Measurements from ENCODE around the gene NISCH.
A peak's percentile ranks its signal among the peaks of the same experiment; 100 is the strongest.

The NISCH gene

DNA sequence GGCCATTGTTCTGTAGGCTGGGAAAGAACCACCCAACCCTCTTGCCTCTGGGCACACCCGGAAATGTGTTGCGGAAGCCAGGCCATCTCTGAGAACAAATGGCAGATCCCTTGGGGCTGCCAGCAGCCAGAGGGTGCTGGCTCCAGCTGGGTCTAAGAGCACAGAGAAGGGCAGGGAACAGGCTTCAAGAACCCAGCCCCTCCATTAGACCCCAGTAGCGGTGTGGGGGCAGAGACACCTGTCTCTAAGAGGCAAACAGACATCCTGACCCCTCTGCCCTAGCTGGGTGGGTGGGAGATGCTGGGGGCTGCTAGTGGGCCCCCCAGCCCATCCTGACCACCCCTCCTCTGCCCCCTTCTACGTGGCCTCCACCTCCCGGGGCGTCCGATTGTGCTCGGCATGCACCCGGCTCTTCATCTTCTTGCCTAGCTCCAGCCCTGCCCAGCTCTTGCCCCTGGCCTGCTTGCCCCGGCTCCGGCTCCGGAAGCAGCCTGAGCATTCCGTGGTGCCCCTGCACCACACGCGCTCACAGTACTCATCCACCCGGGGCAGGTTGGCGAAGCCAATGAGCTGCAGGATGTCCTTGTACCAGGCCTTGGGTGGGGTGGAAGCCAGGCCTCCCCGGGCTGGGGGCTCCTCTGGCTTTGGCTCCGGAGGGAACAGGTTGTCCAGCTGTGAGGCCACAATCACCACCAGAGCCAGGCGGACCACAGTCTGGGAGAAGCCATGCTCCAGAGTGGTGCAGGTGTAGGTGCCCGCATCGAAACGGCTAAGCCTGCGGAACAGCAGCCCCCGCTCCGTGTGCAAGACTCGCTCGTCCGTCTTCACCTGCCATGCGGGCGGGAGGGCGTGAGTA is 19.9 kb upstream of the NISCH start:
- DNase-seq (ENCODE audit: low read depth): no peak

DNA sequence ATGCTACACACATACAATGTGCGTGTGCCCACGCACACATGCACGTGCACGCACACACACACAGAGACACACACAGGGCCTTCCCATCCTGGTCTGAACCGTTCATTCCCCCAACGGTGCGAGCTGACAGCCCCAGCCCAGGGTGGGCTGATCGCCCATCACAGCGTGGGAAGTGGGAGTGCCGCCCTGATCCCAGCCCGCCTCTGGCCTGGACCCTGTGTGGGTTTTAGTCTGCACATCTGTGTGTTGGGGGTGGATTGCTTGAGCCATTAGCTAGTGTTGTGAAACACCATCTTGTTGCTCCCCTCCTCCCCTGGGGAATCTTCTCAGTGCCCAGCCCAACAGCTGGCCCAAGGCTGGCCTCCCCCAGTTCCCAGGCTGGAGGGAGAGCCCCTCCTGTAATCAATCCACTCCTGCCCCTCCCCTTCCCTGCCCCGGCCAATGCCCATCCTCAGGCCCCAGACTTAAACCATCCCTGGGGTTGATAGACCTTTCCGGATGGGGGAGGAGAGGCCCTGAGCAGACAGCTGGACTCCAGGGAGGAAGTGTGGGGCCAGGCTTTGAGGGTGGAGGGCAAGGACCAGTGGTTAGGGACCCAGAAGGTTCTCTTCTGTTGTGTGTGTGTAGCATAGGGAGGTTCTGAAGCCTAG is 18.8 kb upstream of the NISCH start:
- peak; percentile 83 for DNase-seq (ENCODE audit: low read depth)

DNA sequence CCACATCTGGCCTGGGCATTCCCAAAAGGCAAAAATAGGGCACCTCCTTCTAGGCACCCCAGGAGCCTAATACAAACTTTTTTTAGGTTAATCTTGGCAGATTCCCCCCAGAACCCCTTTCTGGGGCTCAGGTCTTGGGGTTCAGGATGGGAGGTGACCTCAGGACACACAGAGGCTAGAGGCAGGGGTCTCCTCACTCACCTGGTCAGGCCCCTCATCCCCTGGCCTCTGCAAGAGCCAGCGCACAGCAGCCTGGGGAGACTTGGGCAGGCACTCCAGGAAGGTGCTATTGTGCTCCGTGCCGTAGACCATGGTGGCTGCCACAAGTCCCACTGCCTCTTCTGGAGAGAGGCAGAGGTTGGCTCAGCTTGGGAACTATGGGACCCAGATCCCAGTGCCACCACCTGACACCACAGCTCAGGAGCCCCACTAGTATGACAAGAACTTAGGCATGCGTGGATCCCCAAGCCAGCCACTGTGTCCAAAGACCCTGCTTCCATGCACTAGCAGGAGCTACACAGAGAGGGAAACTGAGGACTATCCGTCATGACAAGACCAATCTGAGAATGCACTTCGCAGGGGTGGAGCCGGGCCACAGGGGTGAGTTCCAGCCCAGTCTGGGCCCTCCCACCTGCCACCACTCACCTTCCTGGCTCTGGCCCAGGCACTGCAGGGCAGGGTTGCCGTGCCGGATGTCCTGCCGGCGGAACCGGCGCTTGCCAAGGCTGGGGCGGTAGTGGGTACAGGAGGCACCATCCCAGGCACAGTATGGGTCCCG is 17.9 kb upstream of the NISCH start:
- no peak for DNase-seq (ENCODE audit: low read depth)

DNA sequence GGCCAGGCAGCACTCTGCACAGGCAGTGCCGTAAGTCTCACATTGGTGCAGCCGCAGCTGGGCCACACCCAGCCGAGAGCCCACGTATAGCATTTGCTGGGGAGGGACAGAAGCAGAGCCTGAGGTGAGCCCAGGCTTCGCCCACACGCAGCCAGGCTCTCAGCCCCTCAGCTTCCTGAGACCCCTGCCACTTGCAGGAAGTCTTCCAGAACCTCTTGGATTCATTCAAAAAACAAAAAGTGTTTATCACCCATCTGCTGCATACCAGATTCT is 17.4 kb upstream of the NISCH start:
- no peak for DNase-seq (ENCODE audit: low read depth)

DNA sequence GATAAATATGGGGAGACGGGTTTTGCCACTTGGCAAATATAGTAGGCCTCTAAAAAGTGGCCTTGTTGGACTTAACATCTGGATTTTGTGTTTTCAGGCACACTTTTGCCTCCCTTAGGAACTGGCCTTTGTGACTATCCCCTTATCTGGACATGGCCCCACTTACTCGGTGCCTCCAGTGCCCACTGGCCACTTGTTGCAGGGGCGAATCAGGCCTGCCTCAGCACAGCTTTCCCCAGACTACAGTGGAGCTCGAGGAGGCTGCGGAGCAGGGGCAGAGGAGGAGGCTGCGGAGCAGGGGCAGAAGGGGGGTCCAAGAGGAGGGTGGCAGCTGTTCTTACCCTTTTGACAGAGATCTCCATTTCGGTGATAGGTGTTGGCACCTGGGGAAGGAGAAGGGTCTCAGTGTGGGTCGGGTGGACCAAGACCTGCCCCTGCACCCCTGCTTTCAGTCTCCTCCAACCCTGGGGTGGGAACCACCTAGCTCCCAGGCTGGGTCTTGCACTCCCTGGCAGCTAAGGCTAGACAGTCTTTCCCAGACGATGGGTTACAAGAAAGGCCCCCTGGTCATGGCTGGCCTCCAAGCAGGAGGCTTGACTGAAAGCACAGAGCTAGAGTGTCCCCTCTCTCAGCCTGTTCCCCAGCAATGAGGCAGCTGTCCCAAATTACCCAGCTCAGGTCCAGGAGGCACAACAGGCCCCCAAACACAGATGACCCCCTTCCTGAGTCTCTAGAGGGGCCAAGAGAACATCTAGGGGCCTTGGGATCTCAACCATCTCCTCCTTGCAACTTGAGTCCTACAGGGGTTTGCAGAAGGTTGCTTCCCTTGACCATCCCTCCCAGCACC is 16.6 kb upstream of the NISCH start:
- no peak for DNase-seq (ENCODE audit: low read depth)

DNA sequence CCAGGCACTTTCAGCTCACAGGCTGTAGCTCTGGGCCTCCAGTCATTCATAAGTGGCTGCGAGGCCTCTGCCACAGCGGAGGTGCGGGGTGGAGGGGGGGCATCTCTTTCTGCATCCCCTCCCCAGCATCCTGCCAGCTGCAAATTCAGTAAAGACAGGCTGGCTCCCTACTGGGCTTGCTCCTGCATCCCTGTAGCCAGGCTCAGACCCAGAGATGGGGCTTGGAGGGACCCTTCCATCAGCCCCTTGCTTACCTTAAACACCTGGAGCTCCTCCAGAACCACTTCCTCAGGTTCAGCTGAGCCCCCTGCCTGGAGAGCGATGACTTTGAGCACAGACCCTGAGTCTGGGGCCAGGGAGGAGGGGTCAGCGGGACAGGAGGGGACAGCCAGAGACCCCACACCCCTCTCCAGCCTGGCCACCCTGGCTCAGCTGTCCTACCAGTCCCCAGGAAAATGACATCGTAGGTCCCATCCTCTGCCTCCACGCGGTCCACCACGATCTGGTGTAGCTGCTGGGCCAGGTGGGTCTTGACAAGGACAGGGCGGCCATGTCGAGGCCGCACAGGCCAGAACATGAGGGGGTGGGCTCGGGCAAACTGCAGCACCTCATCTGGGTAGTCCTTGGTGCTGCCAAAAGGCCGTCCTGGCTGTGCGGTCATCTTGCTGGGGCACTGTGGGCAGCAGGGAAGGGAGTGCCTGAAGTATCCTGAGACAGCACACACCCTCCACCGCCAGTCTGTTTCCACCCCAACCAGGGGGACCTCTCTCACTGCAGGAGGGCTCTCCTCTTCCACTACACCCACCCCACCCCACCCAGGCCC is 15.8 kb upstream of the NISCH start:
- no peak for DNase-seq (ENCODE audit: low read depth)

DNA sequence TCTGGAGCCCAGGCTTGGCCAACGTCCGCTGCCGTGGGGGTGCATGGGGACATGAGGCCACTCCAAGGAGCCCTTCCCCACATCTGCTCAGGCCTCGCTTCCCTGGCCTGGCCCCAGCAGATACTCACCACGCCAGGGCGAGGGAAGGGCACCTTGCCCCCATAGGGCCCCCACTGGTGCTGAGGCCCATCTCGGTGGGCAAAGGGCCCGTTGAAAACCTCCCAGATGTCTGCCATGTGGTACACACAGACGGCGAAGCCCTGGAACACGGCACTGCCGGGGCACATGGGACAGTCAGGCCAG is 15.2 kb upstream of the NISCH start:
- DNase-seq (ENCODE audit: low read depth): no peak

DNA sequence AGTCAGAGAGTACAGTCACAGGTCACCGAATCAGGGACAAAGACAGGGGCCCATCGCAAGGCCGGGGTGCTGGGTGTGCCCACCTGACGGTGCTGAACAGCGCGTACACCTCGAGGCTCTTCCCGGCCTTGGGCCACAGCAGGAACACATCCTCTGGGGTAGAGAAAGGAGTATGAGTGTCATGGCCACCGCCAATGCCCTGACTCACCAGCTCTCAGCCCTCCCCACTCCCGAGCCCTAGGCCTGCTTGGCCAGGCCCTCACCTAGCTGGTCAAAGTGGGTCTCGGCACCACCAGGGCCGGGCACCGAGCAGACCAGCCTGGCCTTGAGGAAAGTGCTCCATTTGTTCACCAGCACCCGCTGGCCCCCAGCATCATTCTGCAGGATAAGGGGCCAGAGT is 14.7 kb upstream of the NISCH start:
- no peak for DNase-seq (ENCODE audit: low read depth)

DNA sequence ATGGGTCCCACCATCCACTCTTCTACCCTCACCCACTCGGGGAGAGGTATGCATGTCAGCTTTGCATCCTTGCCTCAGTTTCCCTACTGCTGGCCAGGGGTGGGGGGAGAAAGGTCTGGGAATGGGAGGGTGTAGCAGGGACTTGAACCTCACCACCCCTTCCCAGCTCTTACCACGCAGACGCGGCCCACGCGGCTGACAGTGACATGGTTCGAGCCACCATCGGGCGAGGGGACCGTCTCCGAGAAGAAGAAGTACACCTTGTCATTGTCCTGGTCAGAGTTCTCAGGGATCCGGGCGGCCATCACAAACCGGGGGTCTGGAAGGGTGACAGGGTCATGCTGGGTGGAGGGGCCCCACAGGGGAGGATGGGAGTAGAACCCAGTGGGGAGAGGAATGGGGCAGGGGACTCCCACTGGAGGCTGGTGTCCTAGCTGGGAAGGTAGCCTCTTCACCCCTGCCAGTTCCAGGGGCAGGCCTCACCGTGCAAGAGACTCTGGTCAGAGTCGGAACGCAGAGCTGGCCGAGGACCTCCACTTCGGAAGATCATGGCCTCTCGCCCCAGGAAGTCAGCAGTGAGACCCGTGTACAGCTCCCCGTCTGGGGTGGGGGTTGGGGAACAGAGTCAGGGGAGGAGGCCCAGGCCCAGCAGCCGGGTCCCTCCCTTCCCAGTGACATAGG is 14.2 kb upstream of the NISCH start:
- no peak for DNase-seq (ENCODE audit: low read depth)

DNA sequence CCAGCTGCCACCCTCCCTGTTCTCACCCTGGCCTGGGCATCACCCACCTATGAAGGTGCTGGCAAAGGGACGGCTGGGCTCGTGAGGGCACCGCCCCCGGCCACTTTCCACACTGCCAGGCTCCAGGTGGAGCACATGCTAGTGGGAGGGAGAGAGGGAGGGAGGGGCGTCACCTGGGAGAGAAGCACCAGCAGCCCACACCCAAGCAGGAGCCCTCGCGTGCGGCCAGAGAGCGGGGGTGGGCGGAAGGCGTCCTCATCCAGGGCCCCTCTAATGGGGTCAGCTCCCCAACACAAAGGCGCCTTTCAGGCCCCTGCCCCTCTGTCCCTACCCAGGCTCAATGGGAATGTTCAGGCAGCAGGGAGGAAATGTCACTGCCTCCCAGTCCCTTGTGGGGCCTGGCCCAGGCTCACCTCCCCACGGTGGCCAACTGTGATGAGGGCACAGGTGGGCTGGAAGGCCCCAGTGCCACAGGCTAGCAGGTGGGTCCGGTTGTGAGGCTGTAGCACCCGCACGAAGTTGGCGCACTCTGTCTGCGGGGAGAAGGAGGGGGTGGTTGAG is 13.6 kb upstream of the NISCH start:
- DNase-seq (ENCODE audit: low read depth): no peak

DNA sequence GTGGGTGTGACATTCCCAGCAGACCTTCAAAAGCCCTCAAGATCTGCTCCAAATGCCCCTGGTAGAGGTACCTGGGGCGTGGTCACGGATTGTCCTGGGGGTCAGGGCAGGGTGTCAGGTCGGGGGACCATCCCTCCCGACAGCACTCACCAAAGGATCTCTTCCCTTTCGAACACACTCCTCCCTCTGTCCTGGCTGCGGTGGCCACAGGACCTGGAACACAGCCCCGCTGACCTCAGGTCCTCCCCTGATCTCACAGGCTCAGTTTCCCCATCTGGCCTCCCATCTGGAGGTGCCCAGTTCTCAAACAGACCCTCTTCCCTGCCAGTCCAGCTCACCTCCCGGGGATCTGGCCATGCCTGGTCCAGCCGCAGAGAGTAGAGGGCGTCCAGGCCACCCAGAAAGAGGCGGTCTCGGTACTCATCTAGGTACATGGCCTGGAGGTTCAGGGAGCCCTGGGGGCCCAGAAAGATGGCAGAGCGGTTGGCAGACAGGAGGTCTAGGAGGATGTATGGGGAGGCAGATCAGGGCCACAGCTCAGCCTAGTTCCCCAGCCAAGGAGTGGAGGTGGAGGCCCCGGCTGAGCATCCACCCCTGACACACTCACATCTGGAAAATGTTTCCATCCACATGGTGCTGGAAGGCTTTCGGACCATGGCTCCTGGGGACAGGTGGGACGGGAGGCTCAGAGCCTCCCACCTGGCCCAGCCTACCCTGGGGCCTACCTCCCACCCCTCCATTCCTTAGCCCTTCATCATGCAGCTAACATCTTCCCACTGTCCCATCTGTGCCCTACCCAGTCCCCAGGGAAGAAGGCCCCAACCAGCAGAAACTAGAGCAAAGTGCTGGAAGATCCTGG is 12.8 kb upstream of the NISCH start:
- DNase-seq (ENCODE audit: low read depth): no peak

DNA sequence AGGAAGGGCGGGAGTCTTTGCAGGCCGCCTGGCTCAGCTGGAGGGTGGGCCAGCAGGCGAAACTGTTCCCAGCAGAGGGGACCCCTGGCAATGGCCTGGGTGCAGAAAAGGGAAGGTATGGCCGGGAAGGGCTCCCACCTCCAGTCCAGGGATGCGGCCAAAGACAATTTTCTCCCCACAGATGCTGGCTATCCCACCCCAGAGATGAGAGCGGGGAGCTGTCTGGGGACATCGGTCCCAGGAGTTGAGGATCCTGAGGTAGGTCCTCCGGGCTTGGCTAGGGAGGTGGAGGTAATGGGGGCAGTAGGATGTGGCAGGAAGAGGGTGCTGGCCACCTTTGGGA is 12.2 kb upstream of the NISCH start:
- DNase-seq (ENCODE audit: low read depth): no peak

DNA sequence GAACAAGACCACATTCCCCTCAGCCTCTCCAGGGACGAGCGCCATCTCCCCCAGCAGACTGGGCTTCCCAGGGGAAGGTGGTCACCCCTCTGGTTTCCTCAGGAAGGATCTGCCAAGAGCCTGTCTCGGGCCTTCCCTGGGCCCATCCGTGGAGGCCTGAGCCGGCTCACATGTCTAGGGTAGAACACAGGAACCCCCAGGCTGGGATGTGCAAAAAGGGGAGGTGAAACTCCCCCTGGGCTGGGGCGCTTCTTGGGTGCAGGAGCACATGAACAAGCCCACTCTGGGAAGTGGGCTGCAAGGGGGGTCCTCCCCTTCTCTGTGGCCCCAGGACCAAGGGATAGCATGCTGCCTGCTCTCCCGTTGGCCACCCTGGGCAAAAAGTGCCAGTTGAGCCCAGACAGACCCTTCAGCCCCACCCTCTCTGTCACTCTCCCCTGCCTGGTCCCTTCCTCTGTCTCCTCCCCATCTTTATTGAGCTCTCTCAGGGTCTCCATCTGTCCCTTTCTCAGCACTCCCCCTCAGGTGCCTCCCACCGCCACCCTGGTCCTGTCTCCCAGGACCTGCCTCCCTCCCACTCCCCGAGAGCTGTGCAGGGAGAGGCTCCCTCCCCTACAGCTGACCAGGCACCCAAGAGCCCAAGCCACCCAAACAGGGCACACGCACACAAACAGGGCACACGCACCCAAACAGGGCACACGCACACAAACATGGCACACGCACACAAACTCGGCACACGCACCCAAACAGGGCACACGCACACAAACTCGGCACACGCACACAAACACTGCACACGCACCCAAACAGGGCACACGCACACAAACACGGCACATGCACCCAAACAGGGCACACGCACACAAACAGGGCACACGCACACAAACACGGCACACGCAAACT is 11.4 kb upstream of the NISCH start:
- DNase-seq (ENCODE audit: low read depth): no peak

DNA sequence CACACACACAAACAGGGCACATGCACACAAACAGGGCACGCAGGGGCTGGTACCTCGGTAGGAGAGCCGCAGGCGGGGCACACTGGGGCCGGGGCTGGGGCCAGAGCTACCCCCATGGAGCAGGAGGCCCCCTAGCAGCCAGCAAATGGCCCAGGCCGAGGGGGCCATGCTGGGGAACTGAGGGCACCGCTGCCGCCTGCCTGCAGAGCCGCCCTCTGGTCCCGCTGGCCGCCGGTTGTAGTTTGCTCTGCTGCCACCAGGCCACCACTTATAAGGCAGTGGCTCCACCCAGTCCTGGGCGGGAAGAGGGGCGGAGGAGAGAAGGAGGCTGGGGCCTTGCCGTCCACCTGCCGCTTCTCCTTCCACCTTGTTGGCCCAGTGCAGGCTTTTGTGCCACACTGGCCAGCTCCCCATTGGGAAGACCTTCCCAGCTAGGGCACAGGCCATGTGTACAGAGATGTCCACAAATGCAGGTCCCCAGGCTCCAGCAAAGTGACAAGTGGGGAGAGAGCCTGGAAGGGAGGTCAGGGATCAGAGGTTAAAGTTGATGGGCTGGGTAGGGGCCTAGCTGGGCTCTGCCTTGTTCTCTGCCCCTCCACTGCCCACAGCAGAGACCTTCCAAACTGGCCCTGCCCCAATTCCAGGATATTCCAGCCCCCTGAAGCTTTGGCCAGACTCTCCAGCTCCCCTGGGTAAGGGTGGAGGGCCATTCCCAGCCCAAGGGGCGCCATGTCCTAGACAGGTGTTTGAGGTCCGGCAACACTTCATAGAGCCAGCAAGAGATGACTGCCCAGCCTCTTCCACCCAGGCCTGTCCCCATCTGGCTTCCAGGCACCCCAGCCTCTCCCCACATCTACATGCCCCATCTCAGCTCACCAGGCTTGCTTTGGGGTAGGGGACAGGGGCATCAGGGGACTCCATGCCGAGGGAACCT is 10.3 kb upstream of the NISCH start, which contains the start of gene SEMA3G:
TSS of gene SEMA3G (minus strand) at position 244 of the 934 bp plus-strand sequence. CDS start at position 168, 76 bp downstream.
- no peak for DNase-seq (ENCODE audit: low read depth)

DNA sequence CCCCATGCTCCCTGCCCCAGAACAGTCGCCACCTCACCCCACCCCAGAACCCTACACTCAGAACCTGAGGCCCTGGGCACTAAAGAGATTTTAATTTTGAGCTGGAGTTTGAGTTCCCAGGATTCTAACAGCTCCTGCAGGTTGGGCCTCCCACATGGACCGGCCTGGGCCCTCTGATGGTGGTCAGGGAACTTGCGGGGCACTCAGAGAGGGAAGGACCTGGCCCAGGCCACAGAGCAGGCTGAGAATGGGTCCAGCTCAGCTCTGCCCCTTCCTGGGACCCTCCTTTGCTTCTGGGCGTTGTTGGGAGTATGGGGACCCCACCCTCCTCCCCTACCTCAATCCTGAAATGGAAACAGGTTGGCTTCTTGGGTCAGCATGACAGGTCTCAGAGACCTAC is 9.4 kb upstream of the NISCH start:
- no peak for DNase-seq (ENCODE audit: low read depth)

DNA sequence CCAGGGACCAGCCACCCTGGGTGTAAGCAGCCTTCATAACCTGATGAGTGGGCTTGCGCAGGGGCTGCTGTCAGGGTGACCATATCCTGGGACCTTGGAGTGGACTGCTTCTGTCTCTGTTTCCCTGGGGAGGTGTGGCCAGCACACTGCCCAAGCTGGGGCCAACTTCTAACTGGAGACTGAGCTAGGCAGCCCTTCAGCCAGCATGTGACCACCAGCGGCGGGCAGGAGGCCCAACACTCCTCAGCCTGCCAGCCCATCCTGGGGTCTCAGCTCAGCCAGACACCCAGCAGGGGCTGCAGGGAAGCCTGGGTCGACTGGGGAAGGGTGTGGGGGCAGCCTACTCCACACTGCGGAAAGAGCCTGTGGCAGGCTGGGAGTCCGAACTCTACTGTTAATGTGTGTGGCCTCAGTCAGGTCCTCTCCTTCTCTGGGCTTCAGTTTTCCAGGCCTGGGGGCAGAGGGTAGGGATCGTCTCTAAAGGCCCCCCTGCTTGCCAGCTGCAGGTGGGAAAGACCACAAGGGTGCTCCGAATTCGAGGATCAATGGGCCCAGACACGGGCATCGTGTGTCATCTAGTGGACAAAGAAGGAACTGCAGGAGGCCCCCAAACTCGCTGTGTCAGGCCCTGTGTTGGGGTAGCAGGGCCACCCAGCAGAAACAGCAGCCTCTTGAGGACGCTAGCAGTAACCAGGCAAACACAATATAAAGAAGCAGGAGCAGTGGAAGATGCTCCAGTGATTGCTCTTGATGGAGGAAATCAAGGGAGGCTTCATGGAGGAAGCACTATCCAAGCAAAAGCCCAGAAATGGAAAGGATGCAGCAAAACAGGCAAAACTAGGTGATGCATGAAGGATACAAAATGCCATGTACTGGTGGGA is 8.5 kb upstream of the NISCH start:
- DNase-seq (ENCODE audit: low read depth): no peak

Measured in amniotic epithelial cell (primary cell).